CD14-positive monocyte (primary cell): ENCODE measurements around the gene PIK3C2B. TPM values are rescaled to one million over a fixed set of nuclear protein-coding genes. Genes with fewer than 3 reads are reported as not detected.

ENCODE experiments used
- DNase-seq, 3 donors: peaks; one replicate each; pipeline ENCODE4 v3.0.0-alpha.2; 2011 to 2022
- H2AFZ ChIP-seq: 2 replicates; pipeline ENCODE4 v1.6.0; 2012; ENCODE audit warnings: mild to moderate bottlenecking, low read depth, low read length, inconsistent platforms; ENCODE audit not compliant: insufficient read depth, poor library complexity, severe bottlenecking
- H3K27ac ChIP-seq, 2 donors: 1 replicate in 1 of 2; 2 replicates in 1 of 2; pipeline ENCODE4 v1.5.1; 2012 to 2013; ENCODE audit warnings: low read length in 2 of 2, control low read depth in 1 of 2, inconsistent platforms in 1 of 2, low read depth in 1 of 2, mild to moderate bottlenecking in 1 of 2
- H3K27me3 ChIP-seq, 2 donors: one replicate each; pipeline versions ENCODE4 v1.6.0 to v1.6.1; 2011 to 2013; ENCODE audit warnings: low read length in 2 of 2; ENCODE audit not compliant: control insufficient read depth in 2 of 2, insufficient read depth in 2 of 2
- H3K36me3 ChIP-seq, 2 donors: replicated peaks in 1 of 2; 1 replicate in 1 of 2; 2 replicates in 1 of 2; pipeline versions ENCODE4 v1.5.1 to v1.6.1; 2012 to 2013; ENCODE audit warnings: low read length in 2 of 2, control low read depth in 1 of 2, inconsistent platforms in 1 of 2, mild to moderate bottlenecking in 1 of 2; ENCODE audit not compliant: insufficient read depth in 2 of 2, control insufficient read depth in 1 of 2
- H3K4me1 ChIP-seq, 2 donors: 1 replicate in 1 of 2; 2 replicates in 1 of 2; pipeline versions ENCODE4 v1.5.1 to v1.6.1; 2012 to 2013; ENCODE audit warnings: low read length in 2 of 2, control low read depth in 1 of 2, inconsistent platforms in 1 of 2, mild to moderate bottlenecking in 1 of 2, moderate library complexity in 1 of 2; ENCODE audit not compliant: insufficient read depth in 2 of 2, control insufficient read depth in 1 of 2
- H3K4me2 ChIP-seq: replicated peaks from 2 replicates; pipeline ENCODE3; 2012; ENCODE audit warnings: low read length, moderate library complexity, mild to moderate bottlenecking; ENCODE audit not compliant: poor library complexity, severe bottlenecking; ENCODE audit errors: extremely low read depth
- H3K4me3 ChIP-seq, 3 experiments: fragments of 200-600 bp in 1 of 3; sonication (generic) in 1 of 3; replicated peaks in 1 of 3; 1 replicate in 2 of 3; 2 replicates in 1 of 3; pipeline ENCODE4 v1.5.1; 2011 to 2013; ENCODE audit warnings: low read length in 3 of 3, mild to moderate bottlenecking in 3 of 3, control low read depth in 2 of 3, low read depth in 2 of 3, inconsistent platforms in 1 of 3, moderate library complexity in 1 of 3
- H3K79me2 ChIP-seq: 2 replicates; pipeline ENCODE4 v1.6.0; 2012; ENCODE audit warnings: mild to moderate bottlenecking, control low read depth, inconsistent platforms, low read length, moderate library complexity; ENCODE audit not compliant: insufficient read depth
- H3K9ac ChIP-seq: 2 replicates; pipeline ENCODE4 v1.6.0; 2017; ENCODE audit warnings: low read length, mild to moderate bottlenecking; ENCODE audit not compliant: insufficient read depth, poor library complexity, severe bottlenecking
- H3K9me3 ChIP-seq, 2 donors: replicated peaks in 1 of 2; 1 replicate in 1 of 2; 2 replicates in 1 of 2; pipeline versions ENCODE4 v1.5.1 to v1.6.1; 2012 to 2013; ENCODE audit warnings: low read length in 2 of 2, control low read depth in 1 of 2; ENCODE audit not compliant: control insufficient read depth in 1 of 2, insufficient read depth in 1 of 2
- H4K20me1 ChIP-seq: 2 replicates; pipeline ENCODE4 v1.6.0; 2012; ENCODE audit warnings: mild to moderate bottlenecking, low read length, control low read depth, moderate library complexity; ENCODE audit not compliant: insufficient read depth
- H3K27ac Mint-ChIP-seq, 7 donors: one replicate each; pipeline ENCODE4 v1.8.0; 2020; ENCODE audit warnings: mild to moderate bottlenecking in 7 of 7, mixed read lengths in 7 of 7, moderate library complexity in 6 of 7, inconsistent platforms in 2 of 7
- H3K27me3 Mint-ChIP-seq, 3 donors: one replicate each; pipeline ENCODE4 v1.8.0; 2021 to 2022; ENCODE audit warnings: low read depth in 3 of 3, mild to moderate bottlenecking in 3 of 3, mixed read lengths in 3 of 3, moderate library complexity in 3 of 3, inconsistent platforms in 1 of 3
- H3K36me3 Mint-ChIP-seq, 2 donors: one replicate each; pipeline ENCODE4 v1.8.0; 2020; ENCODE audit warnings: mixed read lengths in 2 of 2, inconsistent platforms in 1 of 2, mild to moderate bottlenecking in 1 of 2
- H3K4me1 Mint-ChIP-seq: one replicate; pipeline ENCODE4 v1.8.0; 2020; ENCODE audit warnings: mild to moderate bottlenecking, mixed read lengths
- H3K4me3 Mint-ChIP-seq, 2 donors: one replicate each; pipeline ENCODE4 v1.8.0; 2020; ENCODE audit warnings: mild to moderate bottlenecking in 2 of 2, mixed read lengths in 2 of 2, moderate library complexity in 1 of 2
- H3K9me3 Mint-ChIP-seq, 7 donors: one replicate each; pipeline ENCODE4 v1.8.0; 2020 to 2022; ENCODE audit warnings: mixed read lengths in 7 of 7, mild to moderate bottlenecking in 6 of 7, moderate library complexity in 6 of 7, inconsistent platforms in 2 of 7
- WGBS: methylation state at CpG from one replicate; pipeline ENCODE4 v1.1.5; 2013; ENCODE audit warnings: missing lambda C conversion rate; ENCODE audit not compliant: insufficient coverage; 5-methylcytosine and 5-hydroxymethylcytosine counted together
- intact Hi-C, 2 donors: fragments of 100-400 bp; cut with micrococcal nuclease; formaldehyde crosslinking; loops; one replicate each; pipeline versions ENCODE4 v1.15.0 to v1.15.1; 2023
- polyA plus RNA-seq, 3 donors: library from polyadenylated mRNA; depleted of rRNA in 1 of 3; unstranded in 2 of 3; stranded (reverse) in 1 of 3; fragments of 300-500 nt in 2 of 3; fragments of >200 nt in 1 of 3; fragmentation: Illumina TruSeq in 2 of 3; gene quantifications; 1 replicate in 2 of 3; 2 replicates in 1 of 3; pipeline ENCODE4 v1.2.3, GENCODE V29; 2012 to 2021
- TF ChIP-seq, protein P1 (sequence below): fragments of 200-600 bp; IDR thresholded peaks from one replicate; pipeline ENCODE4 v1.8.0; 2022; ENCODE audit warnings: antibody characterized with exemption, mild to moderate bottlenecking

The PIK3C2B gene
- polyA plus RNA-seq, 3 donors, result 0.04 to 1.4 TPM; not detected in 1

DNA sequence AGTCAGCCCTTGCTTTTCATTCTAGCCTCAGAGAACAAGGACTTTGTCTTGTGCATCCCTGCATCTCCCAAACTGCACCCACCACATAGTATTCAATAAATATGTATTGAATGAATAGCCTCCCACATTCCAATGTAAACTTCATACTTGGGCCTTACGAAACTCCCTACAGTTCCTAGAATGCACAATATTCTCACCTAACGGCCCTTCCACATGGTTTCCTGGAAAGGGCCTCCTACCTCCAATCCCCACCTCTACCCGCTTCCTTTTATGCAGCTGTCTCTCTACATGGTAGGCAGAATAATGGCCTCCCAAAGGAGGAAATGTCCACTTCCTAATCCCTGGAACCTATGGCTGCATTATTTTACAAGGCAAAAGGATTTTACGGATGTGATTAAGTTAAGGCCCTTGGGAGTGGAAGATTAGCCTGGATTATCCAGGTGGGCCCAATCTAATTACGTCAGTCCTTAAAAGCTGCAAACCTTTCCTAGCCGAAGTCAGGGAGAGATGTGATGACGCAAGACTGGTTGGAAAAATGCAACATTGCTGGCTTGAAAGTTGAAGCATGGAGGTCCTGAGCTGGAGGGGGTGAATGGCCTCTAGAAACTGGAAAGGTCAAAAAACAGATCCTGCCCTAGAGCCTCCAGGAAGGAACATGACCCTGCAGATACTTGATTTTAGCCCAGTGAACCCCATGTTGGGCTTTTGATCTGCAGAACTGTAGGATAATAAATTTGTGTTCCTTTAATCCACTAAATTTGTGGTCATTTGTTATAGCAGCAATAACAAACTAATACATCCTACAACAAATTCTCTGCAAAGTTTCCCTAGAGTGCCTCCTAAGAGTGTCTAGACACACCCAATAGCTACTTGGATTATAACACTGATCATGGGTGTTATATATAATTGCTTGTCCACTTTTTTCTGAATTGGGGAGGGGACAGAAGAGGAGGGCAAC, 5.2 kb upstream of the PIK3C2B start:
- no peaks in the 10 kb centered on the region for H3K36me3 Mint-ChIP-seq
- intact Hi-C loops, result loop anchor here in 1 of 2 donors (5.0 kb wide), 1 partner anchor 52 kb away; no protein-coding TSS in a partner anchor
- Histone ChIP-seq H3K4me1 (peaks cover 17 to 26% of the 10 kb centered on the region in 2 donors), H3K27ac (no peak overlapping the region), H3K79me2 (no peaks in the 10 kb centered on the region), H2AFZ (no peak overlapping the region), H3K27me3 (peaks cover 9 to 11% of the 10 kb centered on the region in 2 donors), H4K20me1 (no peaks in the 10 kb centered on the region), H3K4me3 (no peak overlapping the region), H3K9me3 (no peaks in the 10 kb centered on the region), H3K36me3 (no peaks in the 10 kb centered on the region), H3K9ac (no peak overlapping the region), H3K4me2 (no peak overlapping the region)
- WGBS, result 81% methylated on average over 7 of the region's 7 CpGs
- no peak for DNase-seq
- H3K27ac Mint-ChIP-seq, result no peak overlapping the region
- peaks cover 0 to 2% (median 0%) of the 10 kb centered on the region in 7 donors for H3K9me3 Mint-ChIP-seq
- TF ChIP-seq, protein P1, sequence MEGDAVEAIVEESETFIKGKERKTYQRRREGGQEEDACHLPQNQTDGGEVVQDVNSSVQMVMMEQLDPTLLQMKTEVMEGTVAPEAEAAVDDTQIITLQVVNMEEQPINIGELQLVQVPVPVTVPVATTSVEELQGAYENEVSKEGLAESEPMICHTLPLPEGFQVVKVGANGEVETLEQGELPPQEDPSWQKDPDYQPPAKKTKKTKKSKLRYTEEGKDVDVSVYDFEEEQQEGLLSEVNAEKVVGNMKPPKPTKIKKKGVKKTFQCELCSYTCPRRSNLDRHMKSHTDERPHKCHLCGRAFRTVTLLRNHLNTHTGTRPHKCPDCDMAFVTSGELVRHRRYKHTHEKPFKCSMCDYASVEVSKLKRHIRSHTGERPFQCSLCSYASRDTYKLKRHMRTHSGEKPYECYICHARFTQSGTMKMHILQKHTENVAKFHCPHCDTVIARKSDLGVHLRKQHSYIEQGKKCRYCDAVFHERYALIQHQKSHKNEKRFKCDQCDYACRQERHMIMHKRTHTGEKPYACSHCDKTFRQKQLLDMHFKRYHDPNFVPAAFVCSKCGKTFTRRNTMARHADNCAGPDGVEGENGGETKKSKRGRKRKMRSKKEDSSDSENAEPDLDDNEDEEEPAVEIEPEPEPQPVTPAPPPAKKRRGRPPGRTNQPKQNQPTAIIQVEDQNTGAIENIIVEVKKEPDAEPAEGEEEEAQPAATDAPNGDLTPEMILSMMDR, result no peak
- peaks cover 27% of the 10 kb centered on the region for H3K4me1 Mint-ChIP-seq
- peaks cover 13 to 19% (median 18%) of the 10 kb centered on the region in 3 donors for H3K27me3 Mint-ChIP-seq
- H3K4me3 Mint-ChIP-seq, result no peak overlapping the region

DNA sequence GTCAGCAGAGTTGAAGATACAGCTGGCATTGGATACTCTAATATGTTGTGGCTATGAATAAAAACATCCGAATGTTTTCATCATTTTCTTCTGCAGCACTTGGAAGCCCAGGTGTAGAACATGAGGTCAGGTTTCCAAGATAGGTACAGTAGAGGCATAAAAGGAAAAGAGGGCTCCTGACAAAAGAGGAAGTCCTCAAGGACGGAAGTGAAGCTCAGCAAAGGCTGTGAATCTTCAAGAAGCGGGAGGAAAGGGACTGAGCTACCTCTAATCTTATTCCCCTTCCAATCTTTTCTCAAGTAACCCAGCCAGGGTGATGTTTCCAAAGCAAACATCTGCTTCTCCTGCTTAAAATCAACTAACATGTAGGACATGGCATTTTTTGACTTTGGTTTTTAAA, 4.4 kb upstream of the PIK3C2B start:
- Mint-ChIP-seq H3K4me3 (no peak overlapping the region), H3K4me1 (peaks cover 29% of the 10 kb centered on the region), H3K27ac (peak overlapping the region in 1 of 7 donors; percentile 79), H3K9me3 (peaks cover 0 to 2% (median 0%) of the 10 kb centered on the region in 7 donors), H3K27me3 (peaks cover 13 to 19% (median 18%) of the 10 kb centered on the region in 3 donors), H3K36me3 (no peaks in the 10 kb centered on the region)
- TF ChIP-seq, protein P1, result no peak
- Histone ChIP-seq H3K4me1 (peaks cover 19 to 31% of the 10 kb centered on the region in 2 donors), H3K79me2 (no peaks in the 10 kb centered on the region), H3K27me3 (peaks cover 9 to 11% of the 10 kb centered on the region in 2 donors), H3K9me3 (no peaks in the 10 kb centered on the region), H3K4me2 (no peak overlapping the region), H3K4me3 (no peak overlapping the region), H3K27ac (no peak overlapping the region), H2AFZ (no peak overlapping the region), H3K9ac (no peak overlapping the region), H3K36me3 (no peaks in the 10 kb centered on the region), H4K20me1 (no peaks in the 10 kb centered on the region)
- intact Hi-C loops, result no loop called here
- peak in 2 of 3 donors; percentile 56 to 61 for DNase-seq
- WGBS, result 0% methylated on average over 1 of the region's 3 CpGs
